Measurements from ENCODE around the gene NFKBIZ. TPM values are rescaled to one million over a fixed set of nuclear protein-coding genes. Genes with fewer than 3 reads are reported as not detected.
"Not testable (repeated sequence)": the region's sequence is repeated elsewhere in the genome, so short reads cannot be mapped to it uniquely, and the experiment has no call there.

The NFKBIZ gene
- total RNA-seq, 2 experiments from 2014 or later, result 11.8 to 26.6 TPM

DNA sequence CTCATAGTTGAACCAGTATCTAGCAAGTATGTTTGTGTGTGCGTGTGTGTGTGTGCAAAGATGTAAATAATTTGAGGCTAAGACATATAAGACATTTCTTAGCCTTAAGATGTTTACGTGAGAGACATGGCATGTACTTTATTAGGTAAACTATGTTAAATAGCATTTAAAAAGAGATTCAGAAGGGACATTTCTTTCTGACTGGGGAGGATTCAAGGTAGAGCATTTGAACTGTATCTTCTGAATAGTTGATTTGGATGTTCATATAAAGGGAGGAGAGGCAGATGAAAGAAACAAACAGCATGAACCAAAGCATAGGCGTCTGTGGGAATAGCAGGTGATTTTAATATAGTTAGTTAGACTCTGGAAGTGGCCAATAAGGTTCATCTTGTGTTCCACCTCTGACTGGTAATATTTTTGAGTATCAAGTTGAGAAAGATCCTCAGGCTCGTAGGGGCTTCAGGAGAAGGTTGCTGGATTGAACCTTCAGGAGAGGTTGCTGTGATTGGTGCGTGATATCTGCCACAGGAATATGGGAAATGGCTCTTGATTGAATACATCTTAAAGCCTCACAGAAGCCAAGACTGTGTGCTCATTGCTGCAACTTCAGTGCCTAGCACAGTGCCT lies 12.6 kb downstream of the NFKBIZ start:
- BruUV-seq (replicated peaks), result no TSS peak
- no peak overlapping the region for H2AFZ ChIP-seq (ENCODE audit: low read length)
- no peaks in the 10 kb centered on the region for H3K9me3 ChIP-seq (ENCODE audit: low read length)
- H3K4me1 ChIP-seq (ENCODE audit: insufficient read depth, low read length, poor library complexity, severe bottlenecking), result no peaks in the 10 kb centered on the region
- H3K9me2 ChIP-seq (ENCODE audit: insufficient read depth, low read length), result no peaks in the 10 kb centered on the region
- H3K79me2 ChIP-seq (ENCODE audit: insufficient read depth, low read depth, low read length), result no peaks in the 10 kb centered on the region
- POLR2A ChIA-PET, result interaction anchor here (0.5 to 1.0 kb wide), 4 partner anchors 33 to 223 kb away, joined by 3 read pairs; no protein-coding TSS in a partner anchor
- H3K4me3 ChIP-seq (ENCODE audit: low read depth, low read length, poor library complexity, severe bottlenecking), result no peak overlapping the region
- CTCF ChIA-PET (ENCODE audit: unreplicated experiment), result no interaction called here
- DNase-seq (ENCODE audit: low spot score), result no peak
- intact Hi-C loops (cut with micrococcal nuclease; ENCODE audit: unreplicated experiment), result no loop called here
- H4K20me1 ChIP-seq (ENCODE audit: insufficient read depth, low read length), result no peaks in the 10 kb centered on the region
- peaks cover 57% of the 10 kb centered on the region for H3K36me3 ChIP-seq (ENCODE audit: insufficient read depth, low read length)
- TF ChIP-seq, protein P1, sequence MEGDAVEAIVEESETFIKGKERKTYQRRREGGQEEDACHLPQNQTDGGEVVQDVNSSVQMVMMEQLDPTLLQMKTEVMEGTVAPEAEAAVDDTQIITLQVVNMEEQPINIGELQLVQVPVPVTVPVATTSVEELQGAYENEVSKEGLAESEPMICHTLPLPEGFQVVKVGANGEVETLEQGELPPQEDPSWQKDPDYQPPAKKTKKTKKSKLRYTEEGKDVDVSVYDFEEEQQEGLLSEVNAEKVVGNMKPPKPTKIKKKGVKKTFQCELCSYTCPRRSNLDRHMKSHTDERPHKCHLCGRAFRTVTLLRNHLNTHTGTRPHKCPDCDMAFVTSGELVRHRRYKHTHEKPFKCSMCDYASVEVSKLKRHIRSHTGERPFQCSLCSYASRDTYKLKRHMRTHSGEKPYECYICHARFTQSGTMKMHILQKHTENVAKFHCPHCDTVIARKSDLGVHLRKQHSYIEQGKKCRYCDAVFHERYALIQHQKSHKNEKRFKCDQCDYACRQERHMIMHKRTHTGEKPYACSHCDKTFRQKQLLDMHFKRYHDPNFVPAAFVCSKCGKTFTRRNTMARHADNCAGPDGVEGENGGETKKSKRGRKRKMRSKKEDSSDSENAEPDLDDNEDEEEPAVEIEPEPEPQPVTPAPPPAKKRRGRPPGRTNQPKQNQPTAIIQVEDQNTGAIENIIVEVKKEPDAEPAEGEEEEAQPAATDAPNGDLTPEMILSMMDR (conservative IDR thresholded peaks at IDR 0.05; ENCODE audit: low read length), result no peak
- TF ChIP-seq EZH2phosphoT487 (IDR thresholded peaks at IDR 0.05; ENCODE audit: borderline replicate concordance, low read depth, low read length), result no peak
- H3K4me2 ChIP-seq (ENCODE audit: low read length), result no peak overlapping the region
- H3K27ac ChIP-seq (ENCODE audit: low read depth, low read length, poor library complexity, severe bottlenecking), result no peak overlapping the region

DNA sequence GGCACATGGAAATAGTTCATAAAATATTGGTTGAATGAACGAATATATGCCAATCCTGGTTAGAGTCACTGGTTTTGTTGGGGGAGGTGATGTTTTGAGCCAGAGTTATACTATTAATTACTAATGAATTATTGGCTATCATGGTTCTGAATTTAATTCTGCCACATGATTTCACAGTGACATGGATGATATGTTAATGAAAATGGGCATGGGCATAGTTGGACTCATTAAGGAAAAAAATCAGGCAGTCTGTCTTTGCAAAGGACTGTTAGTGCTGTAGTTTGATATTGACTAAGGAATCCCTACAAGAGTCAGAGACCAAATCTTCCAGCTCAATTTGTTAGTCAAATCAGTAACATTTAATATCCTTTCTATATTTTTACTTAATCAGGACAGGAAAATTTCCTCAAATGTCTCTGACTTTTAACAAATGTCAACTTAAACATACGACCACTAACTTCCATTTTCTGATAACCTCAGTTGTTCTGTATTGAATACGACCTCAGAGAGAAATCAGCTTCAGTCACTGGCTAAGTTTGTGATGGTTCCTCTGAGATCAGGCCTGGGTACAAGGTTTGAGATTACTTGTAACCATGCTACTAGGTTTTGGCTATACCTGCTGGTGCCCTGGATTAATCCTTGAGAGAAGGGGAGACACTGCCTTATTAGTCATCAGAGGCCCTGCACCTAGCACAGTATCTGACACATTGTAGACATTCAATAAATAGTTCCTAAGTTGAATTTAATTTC lies 13.3 kb downstream of the NFKBIZ start:
- H3K4me2 ChIP-seq (ENCODE audit: low read length), result no peak overlapping the region
- no peak for DNase-seq (ENCODE audit: low spot score)
- TF ChIP-seq EZH2phosphoT487 (IDR thresholded peaks at IDR 0.05; ENCODE audit: borderline replicate concordance, low read depth, low read length), result no peak
- TF ChIP-seq, protein P1 (conservative IDR thresholded peaks at IDR 0.05; ENCODE audit: low read length), result no peak
- peaks cover 50% of the 10 kb centered on the region for H3K36me3 ChIP-seq (ENCODE audit: insufficient read depth, low read length)
- ChIA-PET CTCF (ENCODE audit: unreplicated experiment) (no interaction called here), POLR2A (interaction anchor here (1.0 kb wide), 1 partner anchor 193 kb away, joined by 3 read pairs; no protein-coding TSS in a partner anchor)
- no peak overlapping the region for H3K4me3 ChIP-seq (ENCODE audit: low read depth, low read length, poor library complexity, severe bottlenecking)
- no peak overlapping the region for H3K27ac ChIP-seq (ENCODE audit: low read depth, low read length, poor library complexity, severe bottlenecking)
- no peaks in the 10 kb centered on the region for H3K9me2 ChIP-seq (ENCODE audit: insufficient read depth, low read length)
- no peak overlapping the region for H2AFZ ChIP-seq (ENCODE audit: low read length)
- no TSS peak for BruUV-seq (replicated peaks)
- no peaks in the 10 kb centered on the region for H3K79me2 ChIP-seq (ENCODE audit: insufficient read depth, low read depth, low read length)
- H4K20me1 ChIP-seq (ENCODE audit: insufficient read depth, low read length), result no peaks in the 10 kb centered on the region
- no peaks in the 10 kb centered on the region for H3K9me3 ChIP-seq (ENCODE audit: low read length)
- intact Hi-C loops (cut with micrococcal nuclease; ENCODE audit: unreplicated experiment), result no loop called here
- no peaks in the 10 kb centered on the region for H3K4me1 ChIP-seq (ENCODE audit: insufficient read depth, low read length, poor library complexity, severe bottlenecking)

DNA sequence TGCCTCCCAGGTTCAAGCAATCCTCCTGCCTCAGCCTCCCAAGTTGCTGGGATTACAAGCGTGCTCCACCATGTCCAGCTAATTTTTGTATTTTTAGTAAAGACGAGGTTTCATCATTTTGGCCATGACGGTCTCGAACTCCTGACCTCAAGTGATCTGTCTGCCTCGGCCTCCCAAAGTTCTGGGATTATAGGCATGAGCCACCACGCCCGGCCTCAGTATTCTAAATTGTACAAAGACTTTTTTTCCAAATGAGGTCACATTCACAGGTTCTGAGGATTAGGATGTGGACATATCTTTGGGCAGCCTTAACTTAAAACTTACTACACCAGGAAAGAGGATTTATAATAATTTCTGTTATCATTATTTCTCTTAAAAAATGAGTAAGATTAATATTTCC lies 15.6 kb downstream of the NFKBIZ start:
- H2AFZ ChIP-seq (ENCODE audit: low read length); H3K4me1 ChIP-seq (ENCODE audit: insufficient read depth, low read length, poor library complexity, severe bottlenecking); DNase-seq (ENCODE audit: low spot score); H3K79me2 ChIP-seq (ENCODE audit: insufficient read depth, low read depth, low read length); BruUV-seq (replicated peaks); CTCF ChIA-PET (ENCODE audit: unreplicated experiment); H3K9me3 ChIP-seq (ENCODE audit: low read length); H3K4me3 ChIP-seq (ENCODE audit: low read depth, low read length, poor library complexity, severe bottlenecking); H3K9me2 ChIP-seq (ENCODE audit: insufficient read depth, low read length); H3K4me2 ChIP-seq (ENCODE audit: low read length); H4K20me1 ChIP-seq (ENCODE audit: insufficient read depth, low read length); H3K27ac ChIP-seq (ENCODE audit: low read depth, low read length, poor library complexity, severe bottlenecking); intact Hi-C loops (cut with micrococcal nuclease; ENCODE audit: unreplicated experiment): not testable (repeated sequence)
- POLR2A ChIA-PET, result interaction anchor here (0.5 to 1.7 kb wide), 4 partner anchors 10 to 35 kb away, joined by 3 to 7 read pairs (median 4); no protein-coding TSS in a partner anchor
- H3K36me3 ChIP-seq (ENCODE audit: insufficient read depth, low read length), result peaks cover 27% of the 10 kb centered on the region
